Fibroblast of lung (primary cell): ENCODE data around the gene MFSD12. TPM values are rescaled to one million over a fixed set of nuclear protein-coding genes. Genes with fewer than 3 reads are reported as not detected.

Source experiments
- DNase-seq, 2 donors: peaks; one replicate each; pipeline versions ENCODE4 v3.0.0 to v3.0.0-alpha.2; 2010; ENCODE audit warnings: low read depth in 2 of 2
- H2AFZ ChIP-seq: 2 replicates; pipeline ENCODE4 v1.5.1; 2012; ENCODE audit warnings: low read length, control low read depth, inconsistent platforms
- H3K27ac ChIP-seq: 2 replicates; pipeline ENCODE4 v1.5.1; 2011; ENCODE audit warnings: low read length, control low read depth; ENCODE audit not compliant: insufficient read depth
- H3K27me3 ChIP-seq: 2 replicates; pipeline ENCODE4 v1.5.1; 2011; ENCODE audit warnings: mild to moderate bottlenecking, low read length; ENCODE audit not compliant: control insufficient read depth, insufficient read depth
- H3K36me3 ChIP-seq: 2 replicates; pipeline ENCODE4 v1.5.1; 2011; ENCODE audit warnings: low read length; ENCODE audit not compliant: control insufficient read depth, insufficient read depth
- H3K4me1 ChIP-seq: 2 replicates; pipeline ENCODE4 v1.5.1; 2011; ENCODE audit warnings: low read length; ENCODE audit not compliant: control insufficient read depth, insufficient read depth; ENCODE audit errors: extremely low read depth
- H3K4me2 ChIP-seq: 2 replicates; pipeline ENCODE4 v1.5.1; 2011; ENCODE audit warnings: low read length, control low read depth; ENCODE audit not compliant: insufficient read depth; ENCODE audit errors: extremely low read depth
- H3K4me3 ChIP-seq, 4 experiments: fragments of 200-600 bp in 1 of 4; sonication (generic) in 1 of 4; replicated peaks in 1 of 4; 2 replicates each; pipeline ENCODE4 v1.5.1; 2011 to 2016; ENCODE audit warnings: low read length in 4 of 4, low read depth in 3 of 4, mild to moderate bottlenecking in 3 of 4, control low read depth in 2 of 4, inconsistent platforms in 1 of 4, mixed read lengths in 1 of 4; ENCODE audit not compliant: insufficient read depth in 1 of 4; ENCODE audit errors: control extremely low read depth in 1 of 4
- H3K79me2 ChIP-seq: 2 replicates; pipeline ENCODE4 v1.5.1; 2012; ENCODE audit warnings: mild to moderate bottlenecking, low read length, inconsistent platforms; ENCODE audit not compliant: control insufficient read depth, insufficient read depth
- H3K9ac ChIP-seq: 2 replicates; pipeline ENCODE4 v1.5.1; 2011; ENCODE audit warnings: mild to moderate bottlenecking, low read length, control low read depth; ENCODE audit not compliant: insufficient read depth
- H3K9me3 ChIP-seq: 2 replicates; pipeline ENCODE4 v1.5.1; 2012; ENCODE audit warnings: low read depth, low read length; ENCODE audit not compliant: control insufficient read depth, insufficient read depth
- H4K20me1 ChIP-seq: 2 replicates; pipeline ENCODE4 v1.5.1; 2011; ENCODE audit warnings: low read length; ENCODE audit not compliant: control insufficient read depth, insufficient read depth; ENCODE audit errors: extremely low read depth
- EZH2 ChIP-seq: IDR thresholded peaks from 2 replicates; pipeline ENCODE4 v1.5.1; 2012; ENCODE audit warnings: low read length, control low read depth, mild to moderate bottlenecking; ENCODE audit errors: missing control alignments
- polyA plus RNA-seq, 2 donors: library from polyadenylated mRNA; depleted of rRNA in 1 of 2; stranded (reverse) in 1 of 2; unstranded in 1 of 2; fragments of >200 nt; gene quantifications; 2 replicates each; pipeline ENCODE4 v1.2.1, GENCODE V29; 2011 to 2012; ENCODE audit warnings: missing spikeins in 1 of 2
- total RNA-seq: library from RNA; depleted of rRNA; stranded (reverse); fragments of >200 nt; gene quantifications from 2 replicates; pipeline ENCODE4 v1.2.1, GENCODE V29; 2014
- TF ChIP-seq, protein P1 (sequence below), 2 donors: IDR thresholded peaks in 1 of 2; conservative IDR thresholded peaks in 1 of 2; 1 replicate in 1 of 2; 2 replicates in 1 of 2; pipeline ENCODE4 v1.5.1; 2011 to 2012; ENCODE audit warnings: low read length in 2 of 2, control low read depth in 1 of 2, inconsistent platforms in 1 of 2, low read depth in 1 of 2, mild to moderate bottlenecking in 1 of 2

The MFSD12 gene
- total and polyA plus RNA-seq, 2 donors (not counting 1 experiment from before 2014, with no cell fraction given): 20.6 to 79.9 TPM

- Histone ChIP-seq H3K9me3 (no peaks in the 10 kb centered on the region), H3K27ac (no peak overlapping the region), H3K4me1 (peaks cover 5% of the 10 kb centered on the region), H3K36me3 (peaks cover 29% of the 10 kb centered on the region), H3K4me3 (no peak overlapping the region), H3K27me3 (no peaks in the 10 kb centered on the region), H4K20me1 (no peaks in the 10 kb centered on the region), H3K79me2 (no peaks in the 10 kb centered on the region), H2AFZ (no peak overlapping the region), H3K9ac (no peak overlapping the region), H3K4me2 (no peak overlapping the region)
- no peak for TF ChIP-seq EZH2
- TF ChIP-seq, protein P1, sequence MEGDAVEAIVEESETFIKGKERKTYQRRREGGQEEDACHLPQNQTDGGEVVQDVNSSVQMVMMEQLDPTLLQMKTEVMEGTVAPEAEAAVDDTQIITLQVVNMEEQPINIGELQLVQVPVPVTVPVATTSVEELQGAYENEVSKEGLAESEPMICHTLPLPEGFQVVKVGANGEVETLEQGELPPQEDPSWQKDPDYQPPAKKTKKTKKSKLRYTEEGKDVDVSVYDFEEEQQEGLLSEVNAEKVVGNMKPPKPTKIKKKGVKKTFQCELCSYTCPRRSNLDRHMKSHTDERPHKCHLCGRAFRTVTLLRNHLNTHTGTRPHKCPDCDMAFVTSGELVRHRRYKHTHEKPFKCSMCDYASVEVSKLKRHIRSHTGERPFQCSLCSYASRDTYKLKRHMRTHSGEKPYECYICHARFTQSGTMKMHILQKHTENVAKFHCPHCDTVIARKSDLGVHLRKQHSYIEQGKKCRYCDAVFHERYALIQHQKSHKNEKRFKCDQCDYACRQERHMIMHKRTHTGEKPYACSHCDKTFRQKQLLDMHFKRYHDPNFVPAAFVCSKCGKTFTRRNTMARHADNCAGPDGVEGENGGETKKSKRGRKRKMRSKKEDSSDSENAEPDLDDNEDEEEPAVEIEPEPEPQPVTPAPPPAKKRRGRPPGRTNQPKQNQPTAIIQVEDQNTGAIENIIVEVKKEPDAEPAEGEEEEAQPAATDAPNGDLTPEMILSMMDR (conservative IDR thresholded peaks at IDR 0.05 in 1 of 2, IDR thresholded peaks at IDR 0.05 in 1 of 2; ENCODE audit: low read depth in 1 of 2, low read length in 2 of 2): no peak
- no peak for DNase-seq
Measured at GRCh38 chr19:3537101-3537437, 20.3 kb downstream of the MFSD12 start.

GRCh38 chr19:3536429-3537100, 20.8 kb downstream of the MFSD12 start:
- Histone ChIP-seq H3K4me2 (no peak overlapping the region), H4K20me1 (no peaks in the 10 kb centered on the region), H3K27ac (no peak overlapping the region), H2AFZ (no peak overlapping the region), H3K79me2 (no peaks in the 10 kb centered on the region), H3K27me3 (no peaks in the 10 kb centered on the region), H3K9ac (no peak overlapping the region), H3K9me3 (no peaks in the 10 kb centered on the region), H3K4me3 (no peak overlapping the region), H3K4me1 (peaks cover 5% of the 10 kb centered on the region), H3K36me3 (peaks cover 33% of the 10 kb centered on the region)
- DNase-seq: no peak
- TF ChIP-seq, protein P1 (conservative IDR thresholded peaks at IDR 0.05 in 1 of 2, IDR thresholded peaks at IDR 0.05 in 1 of 2; ENCODE audit: low read depth in 1 of 2, low read length in 2 of 2): no peak
- no peak for TF ChIP-seq EZH2

DNA sequence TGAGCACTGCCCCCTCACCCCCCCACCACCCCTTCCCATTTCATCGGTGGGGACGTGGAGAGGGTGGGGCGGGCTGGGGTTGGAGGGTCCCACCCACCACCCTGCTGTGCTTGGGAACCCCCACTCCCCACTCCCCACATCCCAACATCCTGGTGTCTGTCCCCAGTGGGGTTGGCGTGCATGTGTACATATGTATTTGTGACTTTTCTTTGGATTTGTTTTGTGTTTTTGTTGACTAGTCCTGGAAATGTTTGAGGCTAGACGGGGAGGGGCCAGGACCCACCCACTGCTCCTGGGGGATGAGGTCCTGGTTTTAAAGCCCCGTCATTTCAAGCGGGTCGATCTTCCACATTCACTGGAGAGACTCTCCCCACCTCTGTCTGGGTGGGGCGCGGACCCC, 21.4 kb downstream of the MFSD12 start:
- H3K9me3 ChIP-seq: no peaks in the 10 kb centered on the region

More for the DNA sequence above, 21.4 kb downstream of the MFSD12 start:
- peaks cover 5% of the 10 kb centered on the region for H3K4me1 ChIP-seq
- H3K9ac ChIP-seq: no peak overlapping the region
- TF ChIP-seq EZH2: no peak
- TF ChIP-seq, protein P1 (conservative IDR thresholded peaks at IDR 0.05 in 1 of 2, IDR thresholded peaks at IDR 0.05 in 1 of 2; ENCODE audit: low read depth in 1 of 2, low read length in 2 of 2): no peak
- no peak overlapping the region for H3K27ac ChIP-seq
- no peaks in the 10 kb centered on the region for H3K27me3 ChIP-seq
- no peak overlapping the region for H3K4me3 ChIP-seq
- no peaks in the 10 kb centered on the region for H4K20me1 ChIP-seq
- H3K4me2 ChIP-seq: no peak overlapping the region
- no peaks in the 10 kb centered on the region for H3K79me2 ChIP-seq
- H2AFZ ChIP-seq: no peak overlapping the region
- no peak for DNase-seq
- peaks cover 35% of the 10 kb centered on the region for H3K36me3 ChIP-seq
